HL-60 (cell line): ENCODE data around the gene DEXI.

Source experiments
- DNase-seq, 2 experiments: peaks; one replicate each; pipeline ENCODE4 v3.0.0-alpha.2; 2010 to 2020; ENCODE audit warnings: low read depth in 1 of 2, low spot score in 1 of 2
- H3K27ac ChIP-seq: fragments of 250-450 bp; sonication (Bioruptor Pico); replicated peaks from 2 replicates; pipeline ENCODE4 v1.5.1; 2020; ENCODE audit warnings: mild to moderate bottlenecking, moderate library complexity
- H3K27me3 ChIP-seq: fragments of 250-450 bp; sonication (Bioruptor Pico); 2 replicates; pipeline ENCODE4 v1.5.1; 2021; ENCODE audit warnings: mild to moderate bottlenecking, moderate library complexity; ENCODE audit not compliant: insufficient read depth, poor library complexity, severe bottlenecking
- H3K4me3 ChIP-seq: replicated peaks from 2 replicates; pipeline ENCODE4 v1.5.1; 2011; ENCODE audit warnings: mild to moderate bottlenecking, control low read depth, low read length; ENCODE audit not compliant: insufficient read depth
- CTCF ChIP-seq: IDR thresholded peaks from one replicate; pipeline ENCODE4 v1.5.1; 2011; ENCODE audit warnings: low read length, control low read depth, inconsistent platforms; ENCODE audit not compliant: insufficient read depth
- GABPA ChIP-seq: IDR thresholded peaks from 2 replicates; pipeline ENCODE4 v1.6.1; 2012; ENCODE audit warnings: low read depth
- POLR2AphosphoS5 ChIP-seq: IDR thresholded peaks from 2 replicates; pipeline ENCODE4 v1.6.1; 2012; ENCODE audit warnings: low read depth
- REST ChIP-seq: IDR thresholded peaks from 2 replicates; pipeline ENCODE4 v1.6.1; 2012; ENCODE audit warnings: low read depth; ENCODE audit not compliant: insufficient replicate concordance
- SPI1 ChIP-seq: IDR thresholded peaks from 2 replicates; pipeline ENCODE4 v1.6.1; 2012; ENCODE audit warnings: low read depth, mild to moderate bottlenecking, borderline replicate concordance

The DEXI gene

GRCh38 chr16:10941127-10941933 lies 938 bp downstream of the DEXI start:
- no peak for TF ChIP-seq CTCF
- TF ChIP-seq GABPA: no peak
- TF ChIP-seq SPI1: no peak
- DNase-seq: no peak
- Histone ChIP-seq H3K4me3 (peak overlapping the region; percentile 69), H3K27ac (no peak overlapping the region), H3K27me3 (no peaks in the 10 kb centered on the region)

- no peak for DNase-seq
- Histone ChIP-seq H3K27ac (no peak overlapping the region), H3K27me3 (no peaks in the 10 kb centered on the region), H3K4me3 (peak overlapping the region; percentile 69)
- TF ChIP-seq GABPA (no peak), CTCF (no peak), REST (no peak), SPI1 (no peak), POLR2AphosphoS5 (no peak)
Measured at GRCh38 chr16:10940501-10941079, 1.7 kb downstream of the DEXI start.

GRCh38 chr16:10939649-10940234 lies 2.5 kb downstream of the DEXI start:
- Histone ChIP-seq H3K27ac (no peak overlapping the region), H3K27me3 (no peaks in the 10 kb centered on the region), H3K4me3 (no peak overlapping the region; the same call in 1 of the 2 replicates)
- DNase-seq: no peak
- TF ChIP-seq SPI1 (no peak), CTCF (no peak), REST (no peak), GABPA (no peak), POLR2AphosphoS5 (no peak)
